OCI-LY3 (cell line): ENCODE results near the gene ELMO1.

Source experiments
- CTCF ChIP-seq: fragments of 200-600, 300-600 bp; sonication (generic); IDR thresholded peaks from 2 replicates; pipeline ENCODE4 v1.5.1; 2014; ENCODE audit warnings: antibody characterized with exemption, low read length, low read depth
- EZH2phosphoT487 ChIP-seq: fragments of 200-600 bp; shearing (Covaris generic); IDR thresholded peaks from 2 replicates; pipeline ENCODE4 v1.6.1; 2018; ENCODE audit warnings: antibody characterized with exemption, mixed run types, low read depth

- no peak for TF ChIP-seq CTCF
- TF ChIP-seq EZH2phosphoT487 = no peak
Measured at GRCh38 chr7:37429435-37429791, 19.3 kb downstream of the ELMO1 start.
